H1 (cell line): Measurements from ENCODE around the gene GBX1. TPM values are rescaled to one million over a fixed set of nuclear protein-coding genes. Genes with fewer than 3 reads are reported as not detected.

Experiments
- CBX5 ChIP-seq: fragments of 300-800, 300-1000 bp; sonication (generic); IDR thresholded peaks from 2 replicates; pipeline ENCODE4 v1.7.1; 2016; ENCODE audit warnings: antibody characterized with exemption, low read length, low read depth
- polyA plus RNA-seq, 7 experiments: library from polyadenylated mRNA; depleted of rRNA in 3 of 7; stranded (reverse) in 5 of 7; unstranded in 2 of 7; fragments of >200 nt in 5 of 7; fragments of 200-250 nt in 2 of 7; gene quantifications; 1 replicate in 5 of 7; 2 replicates in 1 of 7; 4 replicates in 1 of 7; pipeline versions ENCODE4 v1.2.1 to v1.2.3, GENCODE V29; 2011 to 2013; ENCODE audit warnings: missing spikeins in 2 of 7, mixed read lengths in 2 of 7
- total RNA-seq: library from RNA; stranded (reverse); fragmentation: NEBNext Ultra II Directional; extraction: Animal tissue kit (Norgen Biotek cat#: 25700); gene quantifications from 2 replicates; pipeline ENCODE4 v1.2.1, GENCODE V29; 2021

GBX1 gene
- total and polyA plus RNA-seq, 2 of the 8 experiments (the other 6 are each of a cell fraction or from before 2014, with no cell fraction given): not detected

DNA sequence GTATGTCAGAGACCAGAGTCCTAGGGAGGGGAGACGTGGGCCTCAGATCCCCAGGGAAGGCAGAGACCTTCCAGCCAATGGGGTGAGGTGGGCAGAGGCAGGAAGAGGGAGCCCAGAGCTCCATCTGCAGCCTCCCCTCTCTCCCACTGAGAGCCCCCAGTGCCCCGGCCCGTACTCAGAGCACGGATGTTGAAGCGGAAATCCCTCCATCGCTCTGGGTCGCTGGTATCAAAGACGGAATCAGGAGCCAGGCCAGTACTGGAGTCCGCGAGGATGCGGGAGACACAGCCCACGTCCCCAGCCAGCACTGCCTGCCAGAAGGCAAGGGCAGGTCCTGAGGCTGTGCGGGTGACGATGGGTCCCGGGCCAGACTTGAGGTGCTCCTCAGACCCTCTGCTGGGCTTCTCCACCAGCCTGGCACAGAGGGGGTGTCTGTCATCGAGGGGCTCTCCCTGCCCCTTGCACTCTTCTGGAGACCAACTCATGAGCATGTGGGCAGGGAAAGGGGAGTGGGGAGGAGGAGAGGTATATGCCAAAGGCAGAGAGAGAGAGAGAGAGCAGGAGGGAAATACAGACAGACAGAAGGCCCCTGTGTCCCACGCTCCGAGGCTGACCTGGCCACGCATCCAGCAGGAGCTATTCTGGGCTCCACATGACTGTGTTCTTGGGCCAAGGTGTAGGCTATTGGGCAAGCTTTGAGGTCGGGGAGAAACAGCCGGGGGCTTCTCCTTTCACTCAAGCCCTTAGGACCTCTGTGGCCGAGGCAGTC lies 19.3 kb upstream of the GBX1 start, which contains the start of gene ASB10 (continued):
- TF ChIP-seq CBX5: no peak
